Inferior parietal cortex (tissue), 1 donor: ENCODE data around the gene BTG4.

ENCODE experiments used
- DNase-seq: peaks from one replicate; pipeline ENCODE4 v3.0.0-alpha.2; 2016; ENCODE audit errors: extremely low spot score

BTG4 gene

GRCh38 chr11:111512296-111513239, at the start of gene BTG4:
BTG4 (minus strand) TSS chr11:111512386; CDS start chr11:111498776, 13,610 bp downstream.
- no peak for DNase-seq

- no peak for DNase-seq
Measured at GRCh38 chr11:111561791-111562325, 49.7 kb upstream of the BTG4 start.

GRCh38 chr11:111561306-111561705, 49.1 kb upstream of the BTG4 start:
- DNase-seq = no peak

GRCh38 chr11:111560800-111561199, 48.6 kb upstream of the BTG4 start:
- DNase-seq = no peak

- DNase-seq = no peak
Measured at GRCh38 chr11:111559800-111560464, 47.7 kb upstream of the BTG4 start.

GRCh38 chr11:111557425-111558111, 45.4 kb upstream of the BTG4 start:
- DNase-seq = no peak

- no peak for DNase-seq
Measured at GRCh38 chr11:111555255-111555654, 43.1 kb upstream of the BTG4 start.

GRCh38 chr11:111554532-111554931, 42.3 kb upstream of the BTG4 start:
- no peak for DNase-seq

GRCh38 chr11:111550258-111550657, 38.1 kb upstream of the BTG4 start:
- no peak for DNase-seq

- no peak for DNase-seq
Measured at GRCh38 chr11:111549869-111550203, 37.6 kb upstream of the BTG4 start.

GRCh38 chr11:111549196-111549868, 37.1 kb upstream of the BTG4 start:
- no peak for DNase-seq

- DNase-seq = no peak
Measured at GRCh38 chr11:111548525-111548924, 36.3 kb upstream of the BTG4 start.

- DNase-seq = no peak
Measured at GRCh38 chr11:111542606-111543275, 30.6 kb upstream of the BTG4 start.

GRCh38 chr11:111541254-111542061, 29.3 kb upstream of the BTG4 start:
- no peak for DNase-seq

- DNase-seq = no peak
Measured at GRCh38 chr11:111540937-111541253, 28.7 kb upstream of the BTG4 start.

GRCh38 chr11:111540114-111540936, 28.1 kb upstream of the BTG4 start, which contains the start of gene LAYN:
LAYN (plus strand) TSS chr11:111540720; CDS start chr11:111540844, 124 bp downstream.
- no peak for DNase-seq

- DNase-seq = no peak
Measured at GRCh38 chr11:111539426-111540113, 27.4 kb upstream of the BTG4 start.

GRCh38 chr11:111538407-111539114, 26.4 kb upstream of the BTG4 start:
- no peak for DNase-seq
